ENCODE results near the gene TRMT6.

Gene TRMT6

GRCh38 chr20:5910186-5910585 is 40.1 kb downstream of the TRMT6 start:
- H3K4me3 ChIP-seq (ENCODE audit: low read depth, low read length) = no peak overlapping the region
- no peak for TF ChIP-seq CTCF (IDR thresholded peaks at IDR 0.05; ENCODE audit: borderline replicate concordance, insufficient read depth, low read depth, low read length)

- no peak for TF ChIP-seq CTCF (IDR thresholded peaks at IDR 0.05; ENCODE audit: borderline replicate concordance, insufficient read depth, low read depth, low read length)
- no peak overlapping the region for H3K4me3 ChIP-seq (ENCODE audit: low read depth, low read length)
These were observed 41.4 kb downstream of the TRMT6 start for GRCh38 chr20:5908981-5909380.

GRCh38 chr20:5900908-5901307 is 49.4 kb downstream of the TRMT6 start:
- no peak for TF ChIP-seq CTCF (IDR thresholded peaks at IDR 0.05; ENCODE audit: borderline replicate concordance, insufficient read depth, low read depth, low read length)
- H3K4me3 ChIP-seq (ENCODE audit: low read depth, low read length) = no peak overlapping the region

GRCh38 chr20:5899444-5899843 is 50.9 kb downstream of the TRMT6 start:
- H3K4me3 ChIP-seq (ENCODE audit: low read depth, low read length) = no peak overlapping the region
- no peak for TF ChIP-seq CTCF (IDR thresholded peaks at IDR 0.05; ENCODE audit: borderline replicate concordance, insufficient read depth, low read depth, low read length)

GRCh38 chr20:5895626-5896025 is 54.7 kb downstream of the TRMT6 start:
- no peak for TF ChIP-seq CTCF (IDR thresholded peaks at IDR 0.05; ENCODE audit: borderline replicate concordance, insufficient read depth, low read depth, low read length)
- no peak overlapping the region for H3K4me3 ChIP-seq (ENCODE audit: low read depth, low read length)

- H3K4me3 ChIP-seq (ENCODE audit: low read depth, low read length) = no peak overlapping the region
- TF ChIP-seq CTCF (IDR thresholded peaks at IDR 0.05; ENCODE audit: borderline replicate concordance, insufficient read depth, low read depth, low read length) = no peak
These were observed 56.7 kb downstream of the TRMT6 start for GRCh38 chr20:5893621-5894020.

- no peak overlapping the region for H3K4me3 ChIP-seq (ENCODE audit: low read depth, low read length)
- TF ChIP-seq CTCF (IDR thresholded peaks at IDR 0.05; ENCODE audit: borderline replicate concordance, insufficient read depth, low read depth, low read length) = no peak
These were observed 57.3 kb downstream of the TRMT6 start for GRCh38 chr20:5893052-5893451.

All from GM12875 (cell line).